ENCODE measurements around the gene CDS1. TPM values are rescaled to one million over a fixed set of nuclear protein-coding genes. Genes with fewer than 3 reads are reported as not detected.

The CDS1 gene
- total RNA-seq, 4 donors from 2014 or later: 0.69 to 1.7 (median 1.1) TPM; not detected in 1

GRCh38 chr4:84688605-84689004, 105.7 kb downstream of the CDS1 start:
- no peak for DNase-seq (ENCODE audit: low spot score)
- TF ChIP-seq CTCF (IDR thresholded peaks at IDR 0.05): no peak
- ATAC-seq (ENCODE audit: low FRiP score): no peak

GRCh38 chr4:84689197-84689596, 106.3 kb downstream of the CDS1 start:
- DNase-seq (ENCODE audit: low spot score) (no peak), ATAC-seq (ENCODE audit: low FRiP score) (no peak)
- no peak for TF ChIP-seq CTCF (IDR thresholded peaks at IDR 0.05)

GRCh38 chr4:84690481-84690880, 107.6 kb downstream of the CDS1 start:
- TF ChIP-seq CTCF (IDR thresholded peaks at IDR 0.05): no peak
- ATAC-seq (ENCODE audit: low FRiP score): no peak
- DNase-seq (ENCODE audit: low spot score): no peak

GRCh38 chr4:84691170-84691691, 108.3 kb downstream of the CDS1 start:
- DNase-seq (ENCODE audit: low spot score): no peak
- TF ChIP-seq CTCF (IDR thresholded peaks at IDR 0.05): no peak
- ATAC-seq (ENCODE audit: low FRiP score): peak; percentile 81

GRCh38 chr4:84691800-84692199, 108.9 kb downstream of the CDS1 start:
- ATAC-seq (ENCODE audit: low FRiP score) (no peak), DNase-seq (ENCODE audit: low spot score) (no peak)
- TF ChIP-seq CTCF (IDR thresholded peaks at IDR 0.05): no peak

- TF ChIP-seq CTCF (IDR thresholded peaks at IDR 0.05): no peak
- DNase-seq (ENCODE audit: low spot score): no peak
- ATAC-seq (ENCODE audit: low FRiP score): no peak
Observed at GRCh38 chr4:84697159-84697558, 114.2 kb downstream of the CDS1 start.

- no peak for TF ChIP-seq CTCF (IDR thresholded peaks at IDR 0.05)
- ATAC-seq (ENCODE audit: low FRiP score) (no peak), DNase-seq (ENCODE audit: low spot score) (no peak)
Observed at GRCh38 chr4:84697615-84698201, 114.8 kb downstream of the CDS1 start.

Measured in omental fat pad (tissue), 4 donors.